GM10266 (cell line): ENCODE measurements around the gene DNAJB6.
"Not testable (repeated sequence)": the region's sequence is repeated elsewhere in the genome, so short reads cannot be mapped to it uniquely, and the experiment has no call there.

ENCODE experiments used
- DNase-seq: peaks from one replicate; pipeline ENCODE4 v3.0.0; 2012; ENCODE audit errors: extremely low spot score
- CTCF ChIP-seq: IDR thresholded peaks from 2 replicates; pipeline ENCODE4 v1.5.1; 2012; ENCODE audit warnings: mild to moderate bottlenecking, low read depth; ENCODE audit not compliant: control insufficient read depth, insufficient read depth; ENCODE audit errors: missing control alignments

The DNAJB6 gene

GRCh38 chr7:157446322-157446721 is 109.5 kb downstream of the DNAJB6 start:
- no peak for DNase-seq
- no peak for TF ChIP-seq CTCF

- not testable (repeated sequence) for DNase-seq
These were observed 117.2 kb downstream of the DNAJB6 start for GRCh38 chr7:157454003-157454402.

GRCh38 chr7:157457355-157458253 is 120.8 kb downstream of the DNAJB6 start:
- TF ChIP-seq CTCF: no peak
- DNase-seq: no peak

DNA sequence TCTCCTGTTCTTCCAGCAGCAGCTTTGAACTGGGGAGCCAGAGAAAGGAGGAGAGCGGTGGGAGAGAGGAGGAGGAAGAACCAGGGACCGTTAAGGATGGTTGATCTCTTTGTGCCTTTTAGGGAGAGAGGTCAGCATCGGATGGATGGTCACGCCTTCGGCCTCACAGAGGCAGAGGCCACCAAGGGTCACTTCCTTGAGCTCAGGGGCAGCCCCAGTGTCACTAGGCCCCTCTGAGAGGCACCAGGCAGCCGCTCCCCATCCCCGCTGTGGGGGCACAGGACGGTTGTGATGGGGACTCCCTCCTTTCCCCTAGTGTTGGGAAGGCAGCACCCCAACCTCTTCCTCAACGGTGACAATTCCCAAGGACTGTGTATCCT is 121.4 kb downstream of the DNAJB6 start:
- no peak for TF ChIP-seq CTCF
- DNase-seq: no peak

DNA sequence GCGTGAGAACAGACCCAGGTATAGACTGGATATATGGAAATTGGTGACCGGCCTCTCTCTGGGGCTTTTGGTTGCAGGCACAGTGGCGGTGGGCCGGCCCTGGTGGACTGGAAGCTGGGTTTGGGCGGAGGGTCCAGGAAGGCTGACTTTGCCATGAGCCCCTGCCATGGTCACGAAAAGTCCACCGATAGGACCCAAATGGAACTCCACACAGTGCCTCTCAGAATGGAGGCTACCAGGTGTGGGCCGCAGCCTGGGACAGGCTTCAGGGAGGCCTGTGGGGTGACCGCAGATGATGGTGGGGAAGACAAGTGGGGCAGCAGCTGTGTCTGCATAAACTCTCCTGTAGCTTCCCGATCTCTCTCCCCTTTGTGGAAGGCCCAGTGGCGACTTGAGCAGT is 123.2 kb downstream of the DNAJB6 start:
- DNase-seq: no peak
- TF ChIP-seq CTCF: no peak

DNA sequence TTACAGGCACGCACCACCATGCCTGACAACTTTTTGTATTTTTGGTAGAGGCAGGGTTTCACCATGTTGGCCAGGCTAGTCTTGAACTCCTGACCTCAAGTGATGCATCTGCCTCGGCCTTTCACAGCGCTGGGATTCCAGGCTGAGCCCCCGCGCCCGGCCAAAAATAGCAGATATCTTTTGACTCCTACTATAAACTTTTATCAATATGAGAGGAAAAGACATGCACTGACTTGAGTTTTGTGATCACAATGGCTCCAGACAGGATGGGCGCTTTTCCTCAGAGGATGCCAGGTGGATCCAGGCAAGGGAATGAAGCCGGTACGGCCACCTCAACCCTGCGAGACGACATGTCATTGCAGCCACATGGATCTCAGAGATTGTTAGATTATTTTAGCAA is 123.9 kb downstream of the DNAJB6 start:
- DNase-seq: no peak
- TF ChIP-seq CTCF: no peak

- TF ChIP-seq CTCF: no peak
- DNase-seq: no peak
These were observed 125.0 kb downstream of the DNAJB6 start for GRCh38 chr7:157461573-157462418.
